Liver (tissue), 9 donors: ENCODE results near the gene PPP2R5C. TPM values are rescaled to one million over a fixed set of nuclear protein-coding genes. Genes with fewer than 3 reads are reported as not detected.

Source experiments
- DNase-seq: peaks from one replicate; pipeline ENCODE4 v3.0.0-alpha.2; 2017; ENCODE audit warnings: low spot score
- H3K27ac ChIP-seq, 2 donors: one replicate each; pipeline ENCODE4 v1.7.0; 2013; ENCODE audit warnings: inconsistent platforms in 2 of 2, low read length in 2 of 2, control low read depth in 1 of 2, low read depth in 1 of 2, mild to moderate bottlenecking in 1 of 2
- H3K27me3 ChIP-seq, 4 donors: one replicate each; pipeline versions ENCODE4 v1.6.1 to v1.7.0; 2013; ENCODE audit warnings: low read length in 3 of 4, inconsistent platforms in 1 of 4, mild to moderate bottlenecking in 1 of 4, moderate library complexity in 1 of 4; ENCODE audit not compliant: control insufficient read depth in 4 of 4, insufficient read depth in 4 of 4
- H3K36me3 ChIP-seq, 4 donors: one replicate each; pipeline versions ENCODE4 v1.6.1 to v1.7.0; 2013; ENCODE audit warnings: low read length in 3 of 4, mild to moderate bottlenecking in 3 of 4, low read depth in 1 of 4, moderate library complexity in 1 of 4; ENCODE audit not compliant: control insufficient read depth in 4 of 4, insufficient read depth in 3 of 4
- H3K4me1 ChIP-seq, 4 donors: one replicate each; pipeline versions ENCODE4 v1.6.1 to v1.7.0; 2013; ENCODE audit warnings: low read length in 3 of 4, mild to moderate bottlenecking in 3 of 4, moderate library complexity in 1 of 4; ENCODE audit not compliant: control insufficient read depth in 4 of 4, insufficient read depth in 4 of 4
- H3K4me3 ChIP-seq, 3 donors: one replicate each; pipeline versions ENCODE4 v1.6.1 to v1.7.0; 2013; ENCODE audit warnings: low read length in 3 of 3, control low read depth in 1 of 3, low read depth in 1 of 3, mild to moderate bottlenecking in 1 of 3
- H3K9ac ChIP-seq, 2 donors: one replicate each; pipeline ENCODE4 v1.7.0; 2013; ENCODE audit warnings: low read length in 2 of 2, mild to moderate bottlenecking in 2 of 2, moderate library complexity in 2 of 2, control low read depth in 1 of 2, low read depth in 1 of 2
- H3K9me3 ChIP-seq, 4 donors: one replicate each; pipeline versions ENCODE4 v1.6.1 to v1.7.0; 2013; ENCODE audit warnings: low read length in 3 of 4; ENCODE audit not compliant: control insufficient read depth in 4 of 4
- EGR1 ChIP-seq, 2 donors: IDR thresholded peaks; 2 replicates each; pipeline ENCODE4 v1.6.1; 2016 to 2018; ENCODE audit warnings: antibody characterized with exemption in 2 of 2, low read depth in 2 of 2
- FOXA1 ChIP-seq: IDR thresholded peaks from 2 replicates; pipeline ENCODE4 v1.6.1; 2016; ENCODE audit warnings: antibody characterized with exemption
- GABPA ChIP-seq, 2 donors: IDR thresholded peaks in 1 of 2; conservative IDR thresholded peaks in 1 of 2; 2 replicates each; pipeline ENCODE4 v1.6.1; 2016; ENCODE audit warnings: antibody characterized with exemption in 2 of 2, mild to moderate bottlenecking in 1 of 2, moderate library complexity in 1 of 2
- HNF4A ChIP-seq, 2 donors: conservative IDR thresholded peaks; 2 replicates each; pipeline ENCODE4 v1.6.1; 2016; ENCODE audit warnings: antibody characterized with exemption in 2 of 2, mild to moderate bottlenecking in 2 of 2
- JUND ChIP-seq, 2 donors: IDR thresholded peaks; 2 replicates each; pipeline ENCODE4 v1.6.1; 2016; ENCODE audit warnings: antibody characterized with exemption in 2 of 2
- NR2F2 ChIP-seq: IDR thresholded peaks from 2 replicates; pipeline ENCODE4 v1.6.1; 2016; ENCODE audit warnings: antibody characterized with exemption
- RAD21 ChIP-seq, 2 donors: IDR thresholded peaks; 2 replicates each; pipeline ENCODE4 v1.6.1; 2016; ENCODE audit warnings: antibody characterized with exemption in 2 of 2, mild to moderate bottlenecking in 2 of 2
- WGBS: extraction: QIAGEN DNeasy Blood & Tissue Kit; methylation state at CpG from one replicate; pipeline ENCODE4 v1.1.7; 2013; 5-methylcytosine and 5-hydroxymethylcytosine counted together
- polyA plus RNA-seq, 2 donors: library from polyadenylated mRNA; stranded (reverse) in 1 of 2; unstranded in 1 of 2; fragments of 200-250 nt in 1 of 2; fragments of >200 nt in 1 of 2; fragmentation: Nextera tagmentation in 1 of 2; extraction: Ambion mirVana in 1 of 2; gene quantifications; one replicate each; pipeline versions ENCODE4 v1.2.1 to v1.2.3, GENCODE V29; 2013 to 2015
- total RNA-seq, 2 donors: library from RNA; depleted of rRNA; stranded (reverse); fragments of >200 nt; gene quantifications; one replicate each; pipeline ENCODE4 v1.2.3, GENCODE V29; 2014
- TF ChIP-seq, protein P1 (sequence below): IDR thresholded peaks from 2 replicates; pipeline ENCODE4 v1.6.1; 2016; ENCODE audit warnings: antibody characterized with exemption
- TF ChIP-seq, protein P2 (sequence below): fragments of 150-350 bp; IDR thresholded peaks from 2 replicates; pipeline ENCODE4 v1.5.1; 2017; ENCODE audit warnings: improper control_type of control experiment, low read depth, low read length; ENCODE audit not compliant: missing input control
- TF ChIP-seq, protein P3 (sequence below): IDR thresholded peaks from 2 replicates; pipeline ENCODE4 v1.6.1; 2016; ENCODE audit warnings: antibody characterized with exemption, mild to moderate bottlenecking
- TF ChIP-seq, protein P4 (sequence below): IDR thresholded peaks from 2 replicates; pipeline ENCODE4 v1.6.1; 2016; ENCODE audit warnings: antibody characterized with exemption
- donor health status: healthy.
- donor health status: healthy.
- donor health status: healthy.
- donor health status: healthy.
- donor health status: healthy.

The PPP2R5C gene
- total and polyA plus RNA-seq, 4 donors = 33.5 to 52.3 (median 43.9) TPM

DNA sequence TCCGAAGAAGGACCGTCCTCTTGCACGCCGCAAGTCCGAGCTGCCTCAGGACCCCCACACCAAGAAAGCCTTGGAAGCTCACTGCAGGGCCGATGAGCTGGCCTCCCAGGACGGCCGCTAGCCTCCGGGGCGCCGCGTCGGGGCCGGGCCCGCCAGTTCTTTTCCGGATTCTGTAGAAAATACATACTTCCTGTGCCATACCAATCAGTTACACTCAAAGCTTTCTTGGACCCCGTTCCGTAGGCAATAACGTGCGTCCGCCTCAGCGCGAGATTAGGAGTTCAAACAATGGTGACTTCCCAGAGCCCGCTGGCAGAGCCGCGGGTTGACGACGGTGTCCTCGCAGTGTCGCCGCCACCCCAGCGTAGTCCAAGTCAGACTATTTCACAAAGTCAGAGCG, 163.6 kb downstream of the PPP2R5C start:
- no peak overlapping the region for H3K4me3 ChIP-seq
- TF ChIP-seq, protein P1, sequence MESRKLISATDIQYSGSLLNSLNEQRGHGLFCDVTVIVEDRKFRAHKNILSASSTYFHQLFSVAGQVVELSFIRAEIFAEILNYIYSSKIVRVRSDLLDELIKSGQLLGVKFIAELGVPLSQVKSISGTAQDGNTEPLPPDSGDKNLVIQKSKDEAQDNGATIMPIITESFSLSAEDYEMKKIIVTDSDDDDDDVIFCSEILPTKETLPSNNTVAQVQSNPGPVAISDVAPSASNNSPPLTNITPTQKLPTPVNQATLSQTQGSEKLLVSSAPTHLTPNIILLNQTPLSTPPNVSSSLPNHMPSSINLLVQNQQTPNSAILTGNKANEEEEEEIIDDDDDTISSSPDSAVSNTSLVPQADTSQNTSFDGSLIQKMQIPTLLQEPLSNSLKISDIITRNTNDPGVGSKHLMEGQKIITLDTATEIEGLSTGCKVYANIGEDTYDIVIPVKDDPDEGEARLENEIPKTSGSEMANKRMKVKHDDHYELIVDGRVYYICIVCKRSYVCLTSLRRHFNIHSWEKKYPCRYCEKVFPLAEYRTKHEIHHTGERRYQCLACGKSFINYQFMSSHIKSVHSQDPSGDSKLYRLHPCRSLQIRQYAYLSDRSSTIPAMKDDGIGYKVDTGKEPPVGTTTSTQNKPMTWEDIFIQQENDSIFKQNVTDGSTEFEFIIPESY = no peak
- TF ChIP-seq, protein P2, sequence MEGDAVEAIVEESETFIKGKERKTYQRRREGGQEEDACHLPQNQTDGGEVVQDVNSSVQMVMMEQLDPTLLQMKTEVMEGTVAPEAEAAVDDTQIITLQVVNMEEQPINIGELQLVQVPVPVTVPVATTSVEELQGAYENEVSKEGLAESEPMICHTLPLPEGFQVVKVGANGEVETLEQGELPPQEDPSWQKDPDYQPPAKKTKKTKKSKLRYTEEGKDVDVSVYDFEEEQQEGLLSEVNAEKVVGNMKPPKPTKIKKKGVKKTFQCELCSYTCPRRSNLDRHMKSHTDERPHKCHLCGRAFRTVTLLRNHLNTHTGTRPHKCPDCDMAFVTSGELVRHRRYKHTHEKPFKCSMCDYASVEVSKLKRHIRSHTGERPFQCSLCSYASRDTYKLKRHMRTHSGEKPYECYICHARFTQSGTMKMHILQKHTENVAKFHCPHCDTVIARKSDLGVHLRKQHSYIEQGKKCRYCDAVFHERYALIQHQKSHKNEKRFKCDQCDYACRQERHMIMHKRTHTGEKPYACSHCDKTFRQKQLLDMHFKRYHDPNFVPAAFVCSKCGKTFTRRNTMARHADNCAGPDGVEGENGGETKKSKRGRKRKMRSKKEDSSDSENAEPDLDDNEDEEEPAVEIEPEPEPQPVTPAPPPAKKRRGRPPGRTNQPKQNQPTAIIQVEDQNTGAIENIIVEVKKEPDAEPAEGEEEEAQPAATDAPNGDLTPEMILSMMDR = no peak
- TF ChIP-seq, protein P3, sequence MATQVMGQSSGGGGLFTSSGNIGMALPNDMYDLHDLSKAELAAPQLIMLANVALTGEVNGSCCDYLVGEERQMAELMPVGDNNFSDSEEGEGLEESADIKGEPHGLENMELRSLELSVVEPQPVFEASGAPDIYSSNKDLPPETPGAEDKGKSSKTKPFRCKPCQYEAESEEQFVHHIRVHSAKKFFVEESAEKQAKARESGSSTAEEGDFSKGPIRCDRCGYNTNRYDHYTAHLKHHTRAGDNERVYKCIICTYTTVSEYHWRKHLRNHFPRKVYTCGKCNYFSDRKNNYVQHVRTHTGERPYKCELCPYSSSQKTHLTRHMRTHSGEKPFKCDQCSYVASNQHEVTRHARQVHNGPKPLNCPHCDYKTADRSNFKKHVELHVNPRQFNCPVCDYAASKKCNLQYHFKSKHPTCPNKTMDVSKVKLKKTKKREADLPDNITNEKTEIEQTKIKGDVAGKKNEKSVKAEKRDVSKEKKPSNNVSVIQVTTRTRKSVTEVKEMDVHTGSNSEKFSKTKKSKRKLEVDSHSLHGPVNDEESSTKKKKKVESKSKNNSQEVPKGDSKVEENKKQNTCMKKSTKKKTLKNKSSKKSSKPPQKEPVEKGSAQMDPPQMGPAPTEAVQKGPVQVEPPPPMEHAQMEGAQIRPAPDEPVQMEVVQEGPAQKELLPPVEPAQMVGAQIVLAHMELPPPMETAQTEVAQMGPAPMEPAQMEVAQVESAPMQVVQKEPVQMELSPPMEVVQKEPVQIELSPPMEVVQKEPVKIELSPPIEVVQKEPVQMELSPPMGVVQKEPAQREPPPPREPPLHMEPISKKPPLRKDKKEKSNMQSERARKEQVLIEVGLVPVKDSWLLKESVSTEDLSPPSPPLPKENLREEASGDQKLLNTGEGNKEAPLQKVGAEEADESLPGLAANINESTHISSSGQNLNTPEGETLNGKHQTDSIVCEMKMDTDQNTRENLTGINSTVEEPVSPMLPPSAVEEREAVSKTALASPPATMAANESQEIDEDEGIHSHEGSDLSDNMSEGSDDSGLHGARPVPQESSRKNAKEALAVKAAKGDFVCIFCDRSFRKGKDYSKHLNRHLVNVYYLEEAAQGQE = no peak
- TF ChIP-seq NR2F2 = no peak
- no peak for TF ChIP-seq GABPA (IDR thresholded peaks at IDR 0.05 in 1 of 2, conservative IDR thresholded peaks at IDR 0.05 in 1 of 2)
- TF ChIP-seq, protein P4, sequence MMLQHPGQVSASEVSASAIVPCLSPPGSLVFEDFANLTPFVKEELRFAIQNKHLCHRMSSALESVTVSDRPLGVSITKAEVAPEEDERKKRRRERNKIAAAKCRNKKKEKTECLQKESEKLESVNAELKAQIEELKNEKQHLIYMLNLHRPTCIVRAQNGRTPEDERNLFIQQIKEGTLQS = no peak
- no peak for TF ChIP-seq EGR1 (IDR thresholded peaks at IDR 0.05; ENCODE audit: low read depth in 2 of 2)
- H3K4me1 ChIP-seq = no peaks in the 10 kb centered on the region
- WGBS = 98% methylated on average over 33 of the region's 33 CpGs
- no peak overlapping the region for H3K27ac ChIP-seq
- no peak overlapping the region for H3K9ac ChIP-seq
- DNase-seq = no peak
- no peaks in the 10 kb centered on the region for H3K9me3 ChIP-seq
- no peaks in the 10 kb centered on the region for H3K27me3 ChIP-seq
- peaks cover 2 to 17% (median 10%) of the 10 kb centered on the region in 4 donors for H3K36me3 ChIP-seq

DNA sequence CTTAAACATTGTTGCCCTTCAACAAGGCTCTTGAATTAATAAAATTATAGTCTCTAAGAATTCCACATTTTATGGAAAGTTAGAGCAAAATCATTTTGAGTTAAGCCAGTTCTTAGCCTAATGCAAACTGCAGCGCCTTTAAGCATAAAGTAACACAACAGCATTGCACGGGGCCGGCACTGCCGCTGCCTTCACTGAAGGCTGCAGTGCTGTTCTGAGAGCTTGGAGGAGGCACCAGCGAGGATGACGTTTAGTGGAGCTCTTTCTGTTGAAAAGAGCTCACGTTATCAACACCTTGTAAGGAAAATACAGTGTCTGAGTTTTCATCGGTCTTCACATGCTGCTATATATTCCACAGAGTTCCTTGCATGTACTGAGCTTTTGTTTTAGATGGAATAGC, 164.6 kb downstream of the PPP2R5C start:
- H3K27me3 ChIP-seq = no peaks in the 10 kb centered on the region
- H3K27ac ChIP-seq = no peak overlapping the region
- WGBS = 95% methylated on average over 8 of the region's 8 CpGs

DNA sequence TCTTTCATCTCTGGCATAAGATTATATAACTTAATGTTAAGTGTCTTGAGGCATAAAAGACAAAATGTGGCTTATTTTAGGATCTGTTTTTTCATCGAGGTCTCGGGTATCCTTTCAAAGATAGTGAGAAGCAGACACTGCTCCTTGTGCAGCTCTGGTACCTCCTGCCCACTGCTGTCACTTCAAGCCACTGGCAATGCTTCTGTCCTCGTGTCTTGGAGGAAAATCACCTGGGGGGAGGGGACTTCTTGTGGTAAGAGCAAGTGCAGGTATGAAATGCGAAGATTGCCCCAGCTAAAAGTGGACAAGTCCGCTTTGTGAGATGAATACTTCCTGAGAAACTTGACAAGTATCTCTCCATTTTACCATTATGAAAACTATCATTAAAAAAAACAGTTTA, 165.1 kb downstream of the PPP2R5C start:
- Histone ChIP-seq H3K27me3 (no peaks in the 10 kb centered on the region), H3K9me3 (no peaks in the 10 kb centered on the region), H3K9ac (no peak overlapping the region), H3K4me3 (no peak overlapping the region), H3K27ac (no peak overlapping the region), H3K36me3 (peaks cover 2 to 16% (median 9%) of the 10 kb centered on the region in 4 donors), H3K4me1 (no peaks in the 10 kb centered on the region)
- DNase-seq = no peak
- 87% methylated on average over 5 of the region's 5 CpGs for WGBS
- no peak for TF ChIP-seq HNF4A (conservative IDR thresholded peaks at IDR 0.05)

More for the DNA sequence above, 164.6 kb downstream of the PPP2R5C start:
- Histone ChIP-seq H3K4me3 (no peak overlapping the region), H3K9ac (no peak overlapping the region), H3K36me3 (peaks cover 2 to 17% (median 9%) of the 10 kb centered on the region in 4 donors), H3K9me3 (no peaks in the 10 kb centered on the region), H3K4me1 (no peaks in the 10 kb centered on the region)
- TF ChIP-seq FOXA1 (no peak), NR2F2 (no peak), RAD21 (IDR thresholded peaks at IDR 0.05) (no peak), JUND (IDR thresholded peaks at IDR 0.05) (no peak)
- DNase-seq = no peak
